ENCODE data around the gene LRRC9.

The LRRC9 gene

GRCh38 chr14:60091550-60092525 is 171.9 kb downstream of the LRRC9 start, which contains the start of gene PCNX4:
PCNX4 (plus strand) TSS chr14:60091923; CDS start chr14:60107639, 15,716 bp downstream.
- TF ChIP-seq, protein P1, sequence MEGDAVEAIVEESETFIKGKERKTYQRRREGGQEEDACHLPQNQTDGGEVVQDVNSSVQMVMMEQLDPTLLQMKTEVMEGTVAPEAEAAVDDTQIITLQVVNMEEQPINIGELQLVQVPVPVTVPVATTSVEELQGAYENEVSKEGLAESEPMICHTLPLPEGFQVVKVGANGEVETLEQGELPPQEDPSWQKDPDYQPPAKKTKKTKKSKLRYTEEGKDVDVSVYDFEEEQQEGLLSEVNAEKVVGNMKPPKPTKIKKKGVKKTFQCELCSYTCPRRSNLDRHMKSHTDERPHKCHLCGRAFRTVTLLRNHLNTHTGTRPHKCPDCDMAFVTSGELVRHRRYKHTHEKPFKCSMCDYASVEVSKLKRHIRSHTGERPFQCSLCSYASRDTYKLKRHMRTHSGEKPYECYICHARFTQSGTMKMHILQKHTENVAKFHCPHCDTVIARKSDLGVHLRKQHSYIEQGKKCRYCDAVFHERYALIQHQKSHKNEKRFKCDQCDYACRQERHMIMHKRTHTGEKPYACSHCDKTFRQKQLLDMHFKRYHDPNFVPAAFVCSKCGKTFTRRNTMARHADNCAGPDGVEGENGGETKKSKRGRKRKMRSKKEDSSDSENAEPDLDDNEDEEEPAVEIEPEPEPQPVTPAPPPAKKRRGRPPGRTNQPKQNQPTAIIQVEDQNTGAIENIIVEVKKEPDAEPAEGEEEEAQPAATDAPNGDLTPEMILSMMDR (IDR thresholded peaks at IDR 0.05; ENCODE audit: low read depth, low read length), result no peak
- peak within 1 kb of the TSS; percentile 92 for H3K4me3 ChIP-seq (ENCODE audit: low read depth, low read length)
- in situ Hi-C loops (cut with HindIII; ENCODE audit: low sequenced_read_pairs), result no loop called here
- peak; percentile 99 for DNase-seq (ENCODE audit: low read depth, low spot score)

DNA sequence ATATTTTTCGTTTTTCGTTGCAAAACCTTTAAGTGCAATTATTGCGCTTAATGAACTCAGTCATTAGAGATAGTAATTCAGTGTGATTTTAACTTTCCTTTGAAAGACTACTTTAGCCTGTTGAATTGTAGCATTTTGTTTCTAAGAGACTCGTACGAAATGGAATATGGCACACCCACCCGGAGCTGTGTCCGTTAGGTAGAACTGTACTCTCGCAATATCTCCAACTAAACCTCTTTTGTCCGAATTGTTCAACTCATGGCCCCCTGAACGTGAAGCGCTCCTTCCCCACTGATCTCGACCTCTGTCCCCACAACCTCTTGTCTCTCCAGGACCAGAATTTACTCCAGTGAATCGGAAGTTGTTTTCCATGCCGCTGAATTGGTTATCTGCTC is 172.6 kb downstream of the LRRC9 start:
- peak overlapping the region; percentile 92 for H3K4me3 ChIP-seq (ENCODE audit: low read depth, low read length)
- in situ Hi-C loops (cut with HindIII; ENCODE audit: low sequenced_read_pairs), result no loop called here
- peak; percentile 55 for DNase-seq (ENCODE audit: low read depth, low spot score)
- TF ChIP-seq, protein P1 (IDR thresholded peaks at IDR 0.05; ENCODE audit: low read depth, low read length), result no peak

GRCh38 chr14:60093080-60093479 is 173.1 kb downstream of the LRRC9 start:
- no peak for DNase-seq (ENCODE audit: low read depth, low spot score)

GRCh38 chr14:60093606-60094005 is 173.7 kb downstream of the LRRC9 start:
- peak; percentile 28 for DNase-seq (ENCODE audit: low read depth, low spot score)
- H3K4me3 ChIP-seq (ENCODE audit: low read depth, low read length), result peak overlapping the region; percentile 92
- in situ Hi-C loops (cut with HindIII; ENCODE audit: low sequenced_read_pairs), result no loop called here

More at GRCh38 chr14:60093080-60093479, 173.1 kb downstream of the LRRC9 start:
- TF ChIP-seq, protein P1 (IDR thresholded peaks at IDR 0.05; ENCODE audit: low read depth, low read length), result no peak
- in situ Hi-C loops (cut with HindIII; ENCODE audit: low sequenced_read_pairs), result no loop called here
- H3K4me3 ChIP-seq (ENCODE audit: low read depth, low read length), result peak overlapping the region; percentile 92

GRCh38 chr14:60094306-60094897 is 174.5 kb downstream of the LRRC9 start:
- DNase-seq (ENCODE audit: low read depth, low spot score), result peak; percentile 59
- TF ChIP-seq, protein P1 (IDR thresholded peaks at IDR 0.05; ENCODE audit: low read depth, low read length), result no peak
- H3K4me3 ChIP-seq (ENCODE audit: low read depth, low read length), result peak overlapping the region; percentile 28
- in situ Hi-C loops (cut with HindIII; ENCODE audit: low sequenced_read_pairs), result no loop called here

More at GRCh38 chr14:60093606-60094005, 173.7 kb downstream of the LRRC9 start:
- TF ChIP-seq, protein P1 (IDR thresholded peaks at IDR 0.05; ENCODE audit: low read depth, low read length), result no peak

GRCh38 chr14:60095231-60095630 is 175.3 kb downstream of the LRRC9 start:
- no peak for DNase-seq (ENCODE audit: low read depth, low spot score)
- TF ChIP-seq, protein P1 (IDR thresholded peaks at IDR 0.05; ENCODE audit: low read depth, low read length), result no peak
- in situ Hi-C loops (cut with HindIII; ENCODE audit: low sequenced_read_pairs), result no loop called here
- H3K4me3 ChIP-seq (ENCODE audit: low read depth, low read length), result no peak overlapping the region
